Psoas muscle (tissue), 8 donors: Measurements from ENCODE around the gene BUB3. TPM values are rescaled to one million over a fixed set of nuclear protein-coding genes. Genes with fewer than 3 reads are reported as not detected.

Source experiments
- ATAC-seq, 4 donors: fragments of 200-7000 bp; cut with Tn5 transposase; one replicate each; pipeline ENCODE4 v1.9.1; 2020; ENCODE audit warnings: moderate library complexity in 3 of 4, mild to moderate bottlenecking in 2 of 4
- DNase-seq, 2 donors: peaks; one replicate each; pipeline ENCODE4 v3.0.0-alpha.2; 2020
- H3K27ac ChIP-seq: fragments of 200-600 bp; one replicate; pipeline ENCODE4 v1.8.0; 2022
- H3K27me3 ChIP-seq, 3 donors: fragments of 200-600 bp in 1 of 3; one replicate each; pipeline versions ENCODE4 v1.6.1 to v1.8.0; 2013 to 2022; ENCODE audit warnings: low read length in 2 of 3, mild to moderate bottlenecking in 2 of 3, moderate library complexity in 1 of 3; ENCODE audit not compliant: insufficient read depth in 3 of 3
- H3K36me3 ChIP-seq, 2 donors: fragments of 200-600 bp in 1 of 2; one replicate each; pipeline versions ENCODE4 v1.6.1 to v1.8.0; 2013 to 2022; ENCODE audit warnings: low read depth in 1 of 2, mild to moderate bottlenecking in 1 of 2, moderate library complexity in 1 of 2; ENCODE audit not compliant: insufficient read depth in 1 of 2
- H3K4me1 ChIP-seq: fragments of 200-600 bp; one replicate; pipeline ENCODE4 v1.8.0; 2022
- H3K4me3 ChIP-seq: fragments of 200-600 bp; one replicate; pipeline ENCODE4 v1.8.0; 2022; ENCODE audit warnings: mild to moderate bottlenecking
- H3K9me3 ChIP-seq: fragments of 200-600 bp; one replicate; pipeline ENCODE4 v1.8.0; 2022
- WGBS, 3 donors: extraction: QIAGEN DNeasy Blood & Tissue Kit; methylation state at CpG; one replicate each; pipeline versions ENCODE4 v1.1.6 to v1.1.7; 2013; 5-methylcytosine and 5-hydroxymethylcytosine counted together
- intact Hi-C, 2 donors: fragments of 100-400 bp; cut with DNase I; formaldehyde crosslinking; loops; one replicate each; pipeline versions ENCODE4 v1.11.0 to v1.14.2; 2022
- polyA plus RNA-seq, 3 donors: library from polyadenylated mRNA; stranded (reverse); fragments of 200-250 nt; gene quantifications; one replicate each; pipeline ENCODE4 v1.2.3, GENCODE V29; 2013
- total RNA-seq, 4 donors: library from RNA; stranded (reverse); fragmentation: NEBNext Ultra II Directional in 2 of 4; extraction: Animal tissue kit (Norgen Biotek cat#: 25700) in 2 of 4; gene quantifications; one replicate each; pipeline versions ENCODE4 v1.2.1 to v1.2.4, GENCODE V29; 2021 to 2023
- TF ChIP-seq, protein P1 (sequence below): fragments of 200-600 bp; IDR thresholded peaks from one replicate; pipeline ENCODE4 v1.8.0; 2022; ENCODE audit warnings: antibody characterized with exemption
- donor health status: healthy with polysubstance abuse.
- donor health status: DM: no; HTN: no; CAD: no; lungs with moderate emphysema.
- donor health status: Bipolar disorder and iron deficiency.
- donor health status: healthy.
- donor health status: DM: yes; HTN: yes; CAD: no.
- donor health status: DM: no; HTN: no; CAD: no.
- donor health status: DM: no; HTN: no; CAD: no.
- donor health status: DM: yes; HTN: yes; CAD: no.

The BUB3 gene
- total and polyA plus RNA-seq, 7 donors, result 28.6 to 67.3 (median 32.9) TPM

GRCh38 chr10:123158682-123159081, 4.5 kb downstream of the BUB3 start:
- no peak for ATAC-seq
- TF ChIP-seq, protein P1, sequence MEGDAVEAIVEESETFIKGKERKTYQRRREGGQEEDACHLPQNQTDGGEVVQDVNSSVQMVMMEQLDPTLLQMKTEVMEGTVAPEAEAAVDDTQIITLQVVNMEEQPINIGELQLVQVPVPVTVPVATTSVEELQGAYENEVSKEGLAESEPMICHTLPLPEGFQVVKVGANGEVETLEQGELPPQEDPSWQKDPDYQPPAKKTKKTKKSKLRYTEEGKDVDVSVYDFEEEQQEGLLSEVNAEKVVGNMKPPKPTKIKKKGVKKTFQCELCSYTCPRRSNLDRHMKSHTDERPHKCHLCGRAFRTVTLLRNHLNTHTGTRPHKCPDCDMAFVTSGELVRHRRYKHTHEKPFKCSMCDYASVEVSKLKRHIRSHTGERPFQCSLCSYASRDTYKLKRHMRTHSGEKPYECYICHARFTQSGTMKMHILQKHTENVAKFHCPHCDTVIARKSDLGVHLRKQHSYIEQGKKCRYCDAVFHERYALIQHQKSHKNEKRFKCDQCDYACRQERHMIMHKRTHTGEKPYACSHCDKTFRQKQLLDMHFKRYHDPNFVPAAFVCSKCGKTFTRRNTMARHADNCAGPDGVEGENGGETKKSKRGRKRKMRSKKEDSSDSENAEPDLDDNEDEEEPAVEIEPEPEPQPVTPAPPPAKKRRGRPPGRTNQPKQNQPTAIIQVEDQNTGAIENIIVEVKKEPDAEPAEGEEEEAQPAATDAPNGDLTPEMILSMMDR, result no peak
- no peak for DNase-seq
- Histone ChIP-seq H3K4me1 (peaks cover 24% of the 10 kb centered on the region), H3K9me3 (no peaks in the 10 kb centered on the region), H3K36me3 (peaks cover 4 to 80% of the 10 kb centered on the region in 2 donors), H3K27me3 (no peaks in the 10 kb centered on the region), H3K4me3 (no peak overlapping the region), H3K27ac (no peak overlapping the region)
- 89 to 93% (median 93%) methylated on average over 1 of the region's 1 CpG for WGBS, 3 donors
- intact Hi-C loops, result loop anchor here (10.0 kb wide), 2 partner anchors 144 to 204 kb away; partner anchors contain the start of gene C10orf88 (in 1 of the 2)

DNA sequence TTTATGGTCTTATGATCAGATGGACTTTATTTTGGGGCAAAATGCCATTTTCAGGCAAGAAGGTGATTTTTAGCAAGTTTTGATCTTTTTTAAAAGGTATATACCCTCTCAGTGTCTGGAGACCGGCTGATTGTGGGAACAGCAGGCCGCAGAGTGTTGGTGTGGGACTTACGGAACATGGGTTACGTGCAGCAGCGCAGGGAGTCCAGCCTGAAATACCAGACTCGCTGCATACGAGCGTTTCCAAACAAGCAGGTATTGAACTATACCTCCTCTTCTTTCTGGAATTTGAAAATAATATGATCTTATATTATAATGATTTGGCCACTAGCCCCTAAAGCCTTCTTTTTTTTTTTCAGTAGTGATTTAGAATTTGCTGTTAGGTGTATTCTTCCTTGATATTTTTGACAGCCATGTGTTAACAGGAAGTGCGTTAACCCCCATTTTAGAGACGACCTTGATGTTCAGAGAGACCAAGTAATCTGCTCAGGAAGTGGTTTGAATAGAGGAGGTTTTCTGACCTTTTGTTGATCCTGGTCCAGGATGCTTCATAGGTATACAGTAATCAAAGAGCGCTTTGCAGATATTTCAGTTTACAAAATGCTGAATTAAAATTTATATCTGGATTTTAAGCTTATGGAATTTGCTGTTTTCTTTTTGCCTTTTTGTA, 6.2 kb downstream of the BUB3 start:
- WGBS, 3 donors, result 88 to 90% (median 90%) methylated on average over 11 of the region's 11 CpGs
- intact Hi-C loops, result no loop called here
- TF ChIP-seq, protein P1, result no peak
- no peaks in the 10 kb centered on the region for H3K9me3 ChIP-seq
- no peaks in the 10 kb centered on the region for H3K27me3 ChIP-seq
- ATAC-seq (no peak), DNase-seq (no peak)
- H3K4me1 ChIP-seq, result peaks cover 18% of the 10 kb centered on the region
- no peak overlapping the region for H3K27ac ChIP-seq
- H3K36me3 ChIP-seq, result peaks cover 6 to 95% of the 10 kb centered on the region in 2 donors
- no peak overlapping the region for H3K4me3 ChIP-seq

DNA sequence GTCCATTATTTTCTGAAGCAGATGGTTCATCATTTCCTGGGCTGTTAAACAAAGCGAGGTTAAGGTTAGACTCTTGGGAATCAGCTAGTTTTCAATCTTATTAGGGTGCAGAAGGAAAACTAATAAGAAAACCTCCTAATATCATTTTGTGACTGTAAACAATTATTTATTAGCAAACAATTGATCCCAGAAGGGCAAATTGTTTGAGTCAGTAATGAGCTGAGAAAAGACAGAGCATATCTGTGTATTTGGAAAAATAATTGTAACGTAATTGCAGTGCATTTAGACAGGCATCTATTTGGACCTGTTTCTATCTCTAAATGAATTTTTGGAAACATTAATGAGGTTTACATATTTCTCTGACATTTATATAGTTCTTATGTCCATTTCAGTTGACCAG, 10.1 kb downstream of the BUB3 start:
- WGBS, 3 donors, result 94 to 96% (median 95%) methylated on average over 2 of the region's 2 CpGs
- DNase-seq, result no peak
- H3K36me3 ChIP-seq, result peaks cover 3 to 78% of the 10 kb centered on the region in 2 donors

GRCh38 chr10:123165445-123166072, 11.4 kb downstream of the BUB3 start:
- TF ChIP-seq, protein P1, result no peak
- 61 to 74% (median 67%) methylated on average over 4 of the region's 4 CpGs for WGBS, 3 donors
- Histone ChIP-seq H3K9me3 (no peaks in the 10 kb centered on the region), H3K27ac (no peak overlapping the region), H3K4me1 (no peaks in the 10 kb centered on the region), H3K27me3 (no peaks in the 10 kb centered on the region), H3K4me3 (no peak overlapping the region), H3K36me3 (peaks cover 3 to 71% of the 10 kb centered on the region in 2 donors)
- intact Hi-C loops, result no loop called here
- ATAC-seq (no peak), DNase-seq (no peak)

More for the DNA sequence above, 10.1 kb downstream of the BUB3 start:
- no peak for ATAC-seq
- Histone ChIP-seq H3K27me3 (no peaks in the 10 kb centered on the region), H3K4me1 (peaks cover 4% of the 10 kb centered on the region), H3K27ac (no peak overlapping the region), H3K9me3 (no peaks in the 10 kb centered on the region), H3K4me3 (no peak overlapping the region)
- intact Hi-C loops, result no loop called here
- TF ChIP-seq, protein P1, result no peak
